ENCODE measurements around the gene NPW. TPM values are rescaled to one million over a fixed set of nuclear protein-coding genes. Genes with fewer than 3 reads are reported as not detected.

NPW gene
- total RNA-seq, 1 donor from 2014 or later = not detected

DNA sequence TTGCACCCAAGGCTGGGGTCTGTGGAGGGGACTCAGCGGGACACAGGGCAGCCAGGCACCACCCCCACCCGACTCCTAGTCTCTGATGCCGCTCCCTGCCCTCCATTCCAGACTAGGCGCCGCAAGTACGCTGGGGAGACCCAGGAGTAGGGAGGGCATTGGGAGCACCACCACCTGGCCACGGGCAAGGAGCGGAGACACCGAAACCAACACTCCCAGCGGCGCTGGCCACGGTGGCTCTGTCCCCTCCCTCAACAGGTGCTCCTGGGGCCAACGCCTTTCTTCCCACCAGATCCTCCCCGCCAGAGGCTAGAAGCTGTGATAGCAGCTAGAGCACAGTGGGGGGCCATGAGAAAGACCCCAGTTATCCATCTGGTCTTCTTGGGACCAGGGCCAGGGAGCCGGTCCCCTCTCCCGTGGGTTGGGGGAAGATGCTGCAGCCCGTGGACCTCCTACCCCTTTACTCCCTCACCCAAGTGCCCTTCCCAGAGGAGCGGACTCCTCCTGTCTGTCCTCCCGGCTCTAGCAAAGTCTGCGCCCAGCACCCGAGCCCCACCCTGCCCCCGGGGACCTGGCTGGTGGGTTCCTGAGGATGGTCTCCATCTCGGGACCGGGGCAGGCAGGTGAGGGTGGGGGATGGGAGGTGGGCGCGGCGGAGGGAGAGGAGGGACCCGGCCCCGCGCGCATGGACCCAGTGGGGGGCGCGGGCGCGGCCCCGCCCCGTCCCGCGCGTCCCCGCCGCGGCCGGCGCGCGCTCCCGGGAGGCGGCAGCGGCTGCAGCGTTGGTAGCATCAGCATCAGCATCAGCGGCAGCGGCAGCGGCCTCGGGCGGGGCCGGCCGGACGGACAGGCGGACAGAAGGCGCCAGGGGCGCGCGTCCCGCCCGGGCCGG, 30.1 kb upstream of the NPW start, which contains the start of gene SYNGR3:
TSS of gene SYNGR3 (plus strand) at position 762 of the 892 bp plus-strand sequence. CDS start 133 bp downstream, outside the sequence.
- no peak for FAIRE-seq
- H3K27me3 ChIP-seq (ENCODE audit: control insufficient read depth, insufficient read depth, low read length) = peaks cover 14% of the 10 kb centered on the region

DNA sequence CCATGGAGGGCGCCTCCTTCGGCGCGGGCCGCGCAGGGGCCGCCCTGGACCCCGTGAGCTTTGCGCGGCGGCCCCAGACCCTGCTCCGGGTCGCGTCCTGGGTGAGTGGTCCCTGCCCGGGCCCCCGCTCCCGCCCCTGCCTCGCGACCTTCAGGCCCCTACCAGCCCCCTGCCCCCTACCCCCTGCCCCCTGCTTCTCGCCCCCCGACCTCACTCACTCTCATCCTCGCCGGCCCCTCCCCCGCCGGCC, 29.6 kb upstream of the NPW start:
- Histone ChIP-seq H3K27me3 (ENCODE audit: control insufficient read depth, insufficient read depth, low read length) (peaks cover 14% of the 10 kb centered on the region), H3K4me3 (ENCODE audit: low read depth, low read length) (no peak overlapping the region), H3K36me3 (ENCODE audit: control insufficient read depth, insufficient read depth, low read length) (peaks cover 10% of the 10 kb centered on the region)
- no peak for FAIRE-seq
- no peak for DNase-seq (ENCODE audit: low read depth)
- no peak for TF ChIP-seq CTCF (IDR thresholded peaks at IDR 0.05; ENCODE audit: insufficient read depth, low read length, severe bottlenecking)

More for the DNA sequence above, 30.1 kb upstream of the NPW start, which contains the start of gene SYNGR3:
- no peak for TF ChIP-seq CTCF (IDR thresholded peaks at IDR 0.05; ENCODE audit: insufficient read depth, low read length, severe bottlenecking)
- Histone ChIP-seq H3K4me3 (ENCODE audit: low read depth, low read length) (peak within 1 kb of the TSS; percentile 21), H3K36me3 (ENCODE audit: control insufficient read depth, insufficient read depth, low read length) (peaks cover 10% of the 10 kb centered on the region)
- DNase-seq (ENCODE audit: low read depth) = no peak

DNA sequence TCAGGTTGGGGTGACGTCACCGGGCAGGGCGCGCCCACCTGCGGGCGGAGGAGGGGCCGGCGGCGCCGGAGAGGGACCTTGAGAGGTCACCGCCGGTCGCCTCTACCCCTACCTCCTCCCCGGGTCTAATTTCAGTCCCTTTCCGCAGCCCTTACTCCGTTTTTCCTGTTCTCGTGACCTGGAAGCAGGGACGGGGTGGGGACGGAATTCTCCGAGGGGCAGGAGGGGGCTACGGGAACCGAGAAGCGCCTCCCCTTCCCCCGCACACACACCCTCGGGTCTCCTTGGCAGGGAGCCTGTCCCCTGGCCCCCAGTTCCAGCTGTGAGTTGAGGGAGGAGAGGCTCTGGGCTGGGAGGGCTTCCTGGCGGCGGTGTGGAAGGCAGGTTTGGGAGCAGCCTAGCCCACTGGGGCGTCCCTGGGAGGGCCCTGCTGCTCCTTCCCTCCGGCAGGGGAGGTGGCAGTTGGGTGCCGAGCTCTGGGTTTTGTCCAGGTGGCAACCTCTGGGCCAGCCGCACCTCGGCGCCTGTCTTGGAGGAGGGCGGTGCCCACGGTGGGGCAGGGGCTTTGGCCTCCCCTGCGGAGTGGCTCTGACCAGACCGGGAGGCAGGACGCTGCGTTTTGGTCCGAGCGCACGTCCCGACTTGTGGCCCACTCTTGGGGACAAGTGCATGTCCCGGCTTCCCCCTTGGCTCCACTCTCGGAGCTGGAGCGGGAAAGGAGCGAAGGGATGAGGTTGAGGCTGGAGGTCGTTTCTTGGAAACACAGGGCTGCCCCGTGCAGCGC, 29.0 kb upstream of the NPW start:
- no peak for TF ChIP-seq CTCF (IDR thresholded peaks at IDR 0.05; ENCODE audit: insufficient read depth, low read length, severe bottlenecking)
- no peak for FAIRE-seq
- Histone ChIP-seq H3K36me3 (ENCODE audit: control insufficient read depth, insufficient read depth, low read length) (peaks cover 9% of the 10 kb centered on the region), H3K27me3 (ENCODE audit: control insufficient read depth, insufficient read depth, low read length) (peaks cover 14% of the 10 kb centered on the region), H3K4me3 (ENCODE audit: low read depth, low read length) (peak overlapping the region; percentile 21)
- DNase-seq (ENCODE audit: low read depth) = no peak

DNA sequence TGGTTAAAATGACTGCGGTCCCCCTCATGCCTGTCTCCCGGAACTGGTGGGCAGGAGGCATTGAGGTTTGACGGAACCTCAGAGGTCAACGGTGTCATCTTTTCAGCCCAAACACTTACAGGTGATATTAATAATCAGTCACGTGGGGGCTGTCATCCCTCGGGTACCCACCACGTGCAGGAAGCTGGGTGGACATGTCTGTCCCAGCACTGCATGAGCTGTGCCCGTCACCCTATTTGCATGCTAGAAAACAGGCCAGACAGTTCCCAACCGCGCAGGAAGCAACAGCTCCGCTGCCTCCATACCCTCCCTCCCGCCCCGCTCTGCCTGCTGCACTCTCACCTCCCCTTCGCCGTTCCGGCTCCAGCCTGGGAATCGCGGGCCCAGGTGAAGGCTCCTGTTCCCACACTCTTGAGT, 28.4 kb upstream of the NPW start:
- no peak for FAIRE-seq
- Histone ChIP-seq H3K36me3 (ENCODE audit: control insufficient read depth, insufficient read depth, low read length) (peaks cover 3% of the 10 kb centered on the region), H3K4me3 (ENCODE audit: low read depth, low read length) (no peak overlapping the region), H3K27me3 (ENCODE audit: control insufficient read depth, insufficient read depth, low read length) (peaks cover 14% of the 10 kb centered on the region)
- TF ChIP-seq CTCF (IDR thresholded peaks at IDR 0.05; ENCODE audit: insufficient read depth, low read length, severe bottlenecking) = no peak
- no peak for DNase-seq (ENCODE audit: low read depth)

GRCh38 chr16:1991588-1991947, 28.0 kb upstream of the NPW start:
- peaks cover 14% of the 10 kb centered on the region for H3K27me3 ChIP-seq (ENCODE audit: control insufficient read depth, insufficient read depth, low read length)
- no peak for FAIRE-seq
- H3K36me3 ChIP-seq (ENCODE audit: control insufficient read depth, insufficient read depth, low read length) = no peaks in the 10 kb centered on the region
- no peak for DNase-seq (ENCODE audit: low read depth)
- peak overlapping the region; percentile 28 for H3K4me3 ChIP-seq (ENCODE audit: low read depth, low read length)
- TF ChIP-seq CTCF (IDR thresholded peaks at IDR 0.05; ENCODE audit: insufficient read depth, low read length, severe bottlenecking) = no peak

All from bronchial epithelial cell (primary cell).